Measurements from ENCODE around the gene SLC35B1.
"Not testable (repeated sequence)": the region's sequence is repeated elsewhere in the genome, so short reads cannot be mapped to it uniquely, and the experiment has no call there.

The SLC35B1 gene

DNA sequence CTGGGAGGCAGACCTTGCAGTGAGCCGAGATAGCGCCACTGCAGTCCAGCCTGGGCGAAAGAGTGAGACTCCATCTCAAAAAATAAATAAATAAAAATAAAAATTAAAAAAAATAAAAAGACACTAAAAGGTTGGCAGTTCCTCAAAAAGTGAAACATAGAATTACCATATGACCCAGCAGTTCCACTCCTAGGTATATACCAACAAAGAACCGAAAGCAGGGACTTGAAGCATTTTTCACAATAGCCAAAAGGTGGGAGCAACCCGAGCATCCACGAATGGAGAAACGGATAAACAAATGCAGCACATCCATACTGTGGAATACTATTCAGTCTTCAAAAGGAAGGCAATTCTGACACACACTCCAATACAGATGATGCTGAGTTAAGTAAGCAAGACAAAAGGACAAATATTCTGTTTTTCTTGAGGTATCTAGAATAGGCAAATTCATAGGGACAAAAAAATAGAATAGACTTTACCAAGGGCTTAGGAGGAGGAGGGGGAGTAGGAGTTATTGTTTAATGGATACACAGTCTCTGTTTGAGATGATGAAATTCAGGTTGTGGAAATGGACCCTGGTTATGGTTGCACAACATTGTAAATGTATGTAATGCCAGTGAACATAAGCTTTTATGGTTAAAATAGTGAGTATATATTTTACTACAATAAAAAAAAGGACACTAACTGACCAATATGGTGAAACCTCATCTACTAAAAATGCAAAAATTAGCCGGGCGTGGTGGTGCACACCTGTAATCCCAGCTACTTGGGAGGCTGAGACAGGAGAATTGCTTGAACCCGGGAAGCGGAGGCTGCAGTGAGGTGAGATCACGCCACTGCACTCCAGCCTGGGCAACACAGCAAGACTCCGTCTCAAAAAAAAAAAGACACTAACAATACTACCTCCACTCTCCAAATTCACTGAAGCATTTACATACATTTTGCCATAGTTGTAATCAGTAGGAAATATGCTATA is 27.0 kb upstream of the SLC35B1 start:
- DNase-seq (ENCODE audit: low spot score) = no peak

DNA sequence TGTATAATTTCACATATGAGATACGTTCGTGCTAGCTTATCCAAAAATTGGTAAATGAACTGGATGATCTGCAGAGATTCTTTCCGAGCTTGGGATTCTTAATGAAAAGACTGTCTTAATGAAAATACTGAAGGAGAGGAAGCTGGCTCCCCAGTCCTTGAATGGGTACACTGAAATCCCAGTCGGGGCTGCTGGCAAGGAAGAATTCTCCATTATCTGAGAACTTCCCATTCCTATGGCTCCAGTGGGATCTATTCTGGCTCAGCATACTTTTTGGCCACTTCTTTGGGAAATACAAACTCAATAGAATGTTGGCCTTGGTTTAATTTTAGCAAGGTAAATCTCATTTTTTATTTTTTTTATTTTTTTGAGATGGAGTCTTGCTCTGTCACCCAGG is 23.7 kb upstream of the SLC35B1 start:
- DNase-seq (ENCODE audit: low spot score) = no peak

DNA sequence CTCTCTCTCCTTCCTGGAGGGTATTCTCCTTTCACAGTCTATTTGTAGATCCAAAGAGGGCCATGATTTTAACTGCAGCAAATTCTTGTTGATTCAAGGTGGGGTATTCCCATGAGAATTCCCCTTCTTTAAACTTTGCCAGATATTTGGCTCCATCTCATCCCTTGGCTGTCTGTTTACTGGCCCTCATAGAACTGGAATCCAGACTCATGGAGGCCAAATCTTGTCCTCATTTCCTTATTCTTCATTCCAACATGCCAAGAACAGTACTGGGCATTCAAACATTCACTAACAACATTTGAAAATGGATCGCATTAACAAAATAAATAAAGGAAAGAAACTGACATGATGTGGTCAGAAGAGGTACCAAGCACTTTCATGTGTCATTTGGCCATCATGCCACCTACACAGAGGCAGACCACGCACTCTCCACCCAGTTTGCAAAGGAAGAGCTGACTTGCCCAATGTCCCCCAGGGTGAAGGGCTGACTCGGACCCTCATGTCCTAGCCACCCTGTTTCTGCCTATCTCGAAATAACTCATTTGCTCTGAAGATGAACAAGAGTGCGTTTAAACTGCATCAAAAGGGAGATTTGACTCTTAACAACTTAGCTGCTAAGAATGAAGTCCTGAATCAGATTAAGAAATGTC is 23.1 kb upstream of the SLC35B1 start:
- no peak for DNase-seq (ENCODE audit: low spot score)

DNA sequence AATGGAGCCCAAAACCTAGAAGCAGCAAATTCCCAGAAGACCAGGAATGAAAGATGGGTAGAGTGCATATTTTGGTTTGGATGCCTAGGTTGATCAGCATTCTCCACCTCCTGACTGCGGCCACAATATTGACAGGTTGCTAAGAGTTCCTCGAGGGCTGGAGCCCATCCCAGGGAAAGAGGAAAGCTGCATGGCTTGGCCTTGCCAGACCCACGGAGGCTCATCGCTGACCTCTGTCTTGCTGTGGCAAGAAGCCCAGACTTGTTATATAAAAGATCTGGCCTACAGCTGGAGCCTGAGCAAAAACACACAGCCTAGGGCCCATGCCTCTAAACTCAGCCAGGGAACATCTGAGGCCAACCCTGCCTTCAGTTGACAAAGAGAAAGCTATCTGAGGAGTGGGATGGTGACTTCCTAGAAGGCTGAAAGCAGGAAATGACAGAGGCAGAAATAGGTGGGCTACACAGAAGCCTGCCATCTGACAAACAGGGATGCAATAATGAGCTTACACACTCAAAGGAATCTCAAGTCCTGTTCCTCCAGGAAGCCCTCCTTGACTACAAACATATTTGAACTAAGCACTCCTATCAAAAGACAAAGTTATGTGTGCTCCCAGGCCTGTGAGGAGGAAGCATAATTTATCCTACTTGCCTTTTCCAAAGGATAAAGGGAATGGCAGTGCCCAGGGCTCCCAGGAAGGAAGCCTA is 22.5 kb upstream of the SLC35B1 start:
- DNase-seq (ENCODE audit: low spot score) = no peak

DNA sequence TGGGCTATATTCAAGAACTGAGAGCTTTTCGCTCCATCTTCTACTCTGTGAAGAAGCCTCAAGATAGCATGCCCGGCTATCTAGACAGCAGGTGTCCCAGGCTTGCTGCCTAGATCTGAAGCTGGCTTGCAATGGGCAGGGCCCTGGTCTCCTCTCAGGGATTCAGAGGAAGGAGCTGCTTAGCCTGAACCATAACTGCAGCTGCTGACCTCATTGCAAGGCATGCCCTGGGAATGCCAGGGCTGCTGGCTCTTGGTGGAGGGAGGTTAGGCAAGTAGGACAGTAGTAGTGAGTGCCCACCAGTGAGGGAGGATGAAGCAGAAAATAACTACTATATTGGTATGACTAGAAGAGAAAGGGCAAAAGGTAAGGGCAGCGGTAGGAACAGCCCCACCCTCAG is 21.3 kb upstream of the SLC35B1 start:
- DNase-seq (ENCODE audit: low spot score) = no peak

DNA sequence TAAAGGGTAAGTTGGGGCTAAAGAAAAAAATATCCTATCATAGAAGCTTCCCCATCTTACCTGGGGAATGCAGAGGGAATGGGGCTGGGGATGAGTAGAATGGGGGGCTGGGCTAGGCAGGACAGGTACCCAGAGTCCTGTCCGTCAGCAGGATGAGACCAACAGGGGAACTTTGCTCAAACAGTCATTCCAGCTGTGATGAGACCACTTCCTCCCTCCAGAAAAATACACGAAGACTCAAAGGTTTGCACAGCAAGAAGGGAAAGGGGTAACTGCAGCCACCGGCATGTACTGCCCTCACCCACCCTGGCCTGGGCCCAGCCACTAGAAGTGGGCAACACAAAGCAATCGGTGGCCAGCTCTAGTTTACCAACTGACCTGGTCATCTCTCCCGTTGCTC is 20.7 kb upstream of the SLC35B1 start:
- no peak for DNase-seq (ENCODE audit: low spot score)

DNA sequence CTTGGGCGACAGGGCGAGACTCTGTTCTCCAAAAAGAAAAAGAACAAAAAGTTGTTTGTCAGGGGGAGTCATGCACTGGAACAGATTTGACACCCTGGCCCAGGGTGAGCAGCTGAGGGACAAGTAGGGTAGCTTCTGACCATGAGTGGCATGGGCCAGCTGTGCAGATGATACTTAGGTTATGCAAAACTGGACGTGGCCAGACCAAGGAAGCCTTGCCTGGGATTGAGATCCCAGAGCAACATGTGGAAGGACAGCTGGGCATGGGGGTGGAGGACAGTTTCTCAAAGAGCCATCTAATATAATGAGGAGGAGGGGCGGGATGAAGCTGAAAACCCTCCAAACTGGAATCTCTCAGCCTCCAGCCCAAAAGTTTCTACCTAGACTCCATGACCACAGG is 19.6 kb upstream of the SLC35B1 start:
- DNase-seq (ENCODE audit: low spot score) = no peak

DNA sequence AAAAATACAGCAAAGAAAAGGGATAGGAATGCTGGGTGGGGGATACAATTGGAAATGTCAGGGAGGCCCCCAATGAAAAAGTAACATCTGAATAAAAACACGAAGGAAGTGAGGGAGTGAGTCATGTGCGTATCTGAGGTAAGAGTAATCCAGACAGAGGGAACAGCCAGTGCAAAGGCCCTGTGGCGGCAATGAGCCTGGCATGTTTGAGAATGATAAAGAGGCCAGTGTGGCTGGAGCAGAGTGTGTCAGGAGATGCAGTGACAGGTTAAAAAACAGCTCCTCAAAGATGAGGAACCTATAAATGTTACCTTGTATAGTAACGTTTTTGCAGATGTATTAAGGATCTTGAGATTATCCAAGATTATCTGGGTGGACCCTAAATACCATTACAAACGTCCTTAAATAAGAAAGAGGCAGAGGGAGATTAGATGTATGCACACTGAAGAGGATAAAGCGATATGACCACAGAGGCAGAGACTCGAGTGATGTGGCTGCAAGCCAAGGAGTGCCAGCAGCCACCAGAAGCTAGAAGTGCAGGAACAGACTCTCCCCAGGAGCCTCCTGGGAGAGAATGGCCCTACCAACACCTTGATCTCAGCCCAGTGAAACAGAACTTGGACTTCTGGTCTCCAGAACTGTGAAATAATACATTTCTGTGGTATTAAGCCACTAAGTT is 17.8 kb upstream of the SLC35B1 start:
- no peak for DNase-seq (ENCODE audit: low spot score)

DNA sequence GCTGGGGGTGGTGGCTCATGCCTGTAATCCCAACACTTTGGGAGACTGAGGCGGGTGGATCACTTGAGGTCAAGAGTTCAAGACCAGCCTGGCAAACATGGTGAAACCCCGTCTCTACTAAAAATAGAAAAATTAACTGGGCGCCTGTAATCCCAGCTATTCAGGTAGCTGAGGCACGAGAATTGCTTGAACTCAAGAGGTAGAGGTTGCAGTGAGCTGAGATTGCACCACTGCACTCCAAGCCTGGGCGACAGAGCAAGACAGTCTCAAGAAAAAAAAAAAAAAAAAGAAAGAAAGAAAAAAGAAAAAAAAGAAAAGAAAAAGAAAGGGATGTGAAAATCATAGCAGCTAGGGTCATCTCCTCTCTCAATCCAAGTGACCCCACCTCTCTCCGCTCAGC is 16.8 kb upstream of the SLC35B1 start:
- DNase-seq (ENCODE audit: low spot score) = not testable (repeated sequence)

DNA sequence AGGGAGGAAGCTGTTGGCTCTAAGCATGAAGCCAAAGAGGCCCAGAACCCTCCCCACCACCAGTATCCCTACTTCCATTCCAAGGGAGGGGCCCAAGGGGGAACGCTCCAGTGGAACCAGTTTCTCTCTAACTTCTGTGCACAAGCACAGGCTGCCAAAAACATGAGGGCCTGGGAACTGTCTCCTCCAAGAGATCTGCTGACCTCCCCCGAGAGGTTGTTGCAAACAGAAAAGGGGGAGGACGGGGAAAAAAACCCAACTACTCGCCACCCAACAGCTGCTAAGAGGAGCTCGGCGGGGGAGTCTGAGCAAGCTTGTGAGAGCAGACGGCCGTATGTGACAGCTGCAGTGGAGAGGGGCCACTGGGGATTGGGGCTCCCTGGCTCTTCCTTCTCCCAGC is 15.7 kb upstream of the SLC35B1 start:
- no peak for DNase-seq (ENCODE audit: low spot score)

DNA sequence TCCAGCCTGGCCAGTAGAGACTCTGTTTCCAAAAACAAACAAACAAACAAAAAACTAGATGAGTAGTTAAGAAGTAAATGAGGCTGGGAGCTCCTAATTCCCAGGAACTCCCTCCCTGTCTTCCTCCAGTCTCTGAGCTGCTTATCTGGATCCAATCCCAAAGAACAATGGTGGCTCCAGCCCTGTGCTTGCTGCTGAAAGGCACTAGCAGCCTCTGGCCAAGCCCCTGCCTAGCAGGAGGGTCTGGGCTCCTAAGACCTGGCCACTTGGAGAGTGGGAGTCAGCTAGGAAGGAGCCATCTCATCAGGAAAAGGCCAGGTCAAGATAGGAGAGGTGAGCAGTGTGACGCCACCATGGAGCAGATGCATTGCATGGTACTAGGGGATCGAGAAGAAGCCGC is 14.3 kb upstream of the SLC35B1 start:
- DNase-seq (ENCODE audit: low spot score) = no peak

DNA sequence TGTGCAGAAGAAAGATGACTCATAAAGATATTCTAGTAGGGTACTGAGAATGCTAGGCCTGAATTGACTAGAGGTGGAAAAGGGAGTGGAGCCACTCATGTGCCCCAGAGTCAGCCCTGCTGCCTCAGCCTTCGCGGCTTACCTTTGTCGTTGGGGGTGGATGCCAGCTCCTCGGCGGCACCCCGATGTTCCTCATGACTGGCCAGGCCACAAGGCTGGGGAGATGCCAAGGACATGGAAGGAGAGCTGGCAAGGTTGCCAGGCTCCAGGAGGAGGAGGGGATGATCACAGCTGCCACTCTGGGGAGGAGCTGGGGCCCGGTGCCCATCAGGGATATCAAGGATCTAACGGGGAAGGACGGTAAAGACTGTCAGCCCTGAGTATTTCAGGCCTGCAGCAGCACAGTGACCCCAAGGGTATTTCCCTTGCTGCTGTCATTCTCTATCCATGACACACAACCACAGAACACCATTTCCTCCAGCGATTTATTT is 9.7 kb upstream of the SLC35B1 start:
- DNase-seq (ENCODE audit: low spot score) = no peak

DNA sequence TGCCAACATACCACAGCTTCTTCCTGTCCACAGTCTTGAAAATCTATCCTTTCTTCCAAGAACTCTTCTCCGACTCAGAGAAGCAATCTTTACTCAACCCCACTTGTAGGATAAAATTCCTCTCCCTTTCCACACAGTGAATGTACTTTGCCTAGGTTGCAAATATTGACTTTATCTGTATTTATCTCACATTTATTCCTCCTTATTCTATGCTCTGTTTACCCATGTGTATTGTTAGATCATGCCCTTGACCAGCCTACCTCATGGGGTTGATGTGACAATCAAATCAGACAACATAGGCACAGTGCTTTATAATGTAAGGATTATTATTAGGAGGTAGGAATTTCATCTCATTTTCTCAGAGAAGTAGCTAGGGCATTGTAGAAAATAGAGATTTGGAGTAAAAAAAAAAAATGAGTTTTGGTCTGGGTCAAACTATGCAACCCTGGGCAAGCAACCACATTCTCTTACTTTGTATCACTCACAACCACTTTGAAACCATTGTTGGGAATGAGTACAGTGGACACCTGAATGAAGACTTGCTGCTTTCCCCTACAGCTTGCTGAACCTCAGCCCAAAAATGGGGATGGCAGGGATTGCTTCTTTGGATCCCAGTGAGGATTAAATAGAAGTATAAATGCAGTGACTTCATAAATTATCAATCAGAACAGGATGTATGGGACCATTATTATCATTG is 9.1 kb upstream of the SLC35B1 start:
- no peak for DNase-seq (ENCODE audit: low spot score)

DNA sequence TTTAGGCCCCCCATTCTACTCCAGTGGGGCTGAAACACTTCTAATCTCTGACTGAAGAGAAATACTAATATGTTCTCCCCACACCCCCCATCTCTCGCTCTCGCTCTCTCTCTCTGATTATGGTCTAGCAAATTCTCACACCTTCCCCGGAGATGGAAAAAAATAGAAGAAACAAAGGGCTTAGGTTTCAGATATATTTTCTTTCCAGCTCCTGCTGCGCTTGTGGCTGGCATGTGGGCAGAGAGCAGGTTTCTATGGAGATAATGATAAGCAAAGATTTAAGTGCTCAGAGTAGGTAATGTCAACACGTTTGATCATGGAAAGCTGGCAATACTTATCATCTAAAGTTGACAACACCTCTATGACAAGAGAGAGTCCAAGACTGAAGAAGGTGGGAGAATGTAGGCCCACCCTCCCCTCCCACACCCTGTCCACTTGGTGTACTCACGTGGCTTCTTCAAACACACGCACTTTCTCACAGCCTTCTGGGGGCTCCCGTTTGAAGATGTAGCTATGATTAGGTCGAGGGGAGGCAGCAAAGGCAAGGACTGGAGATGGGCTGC is 8.0 kb upstream of the SLC35B1 start:
- DNase-seq (ENCODE audit: low spot score) = no peak

DNA sequence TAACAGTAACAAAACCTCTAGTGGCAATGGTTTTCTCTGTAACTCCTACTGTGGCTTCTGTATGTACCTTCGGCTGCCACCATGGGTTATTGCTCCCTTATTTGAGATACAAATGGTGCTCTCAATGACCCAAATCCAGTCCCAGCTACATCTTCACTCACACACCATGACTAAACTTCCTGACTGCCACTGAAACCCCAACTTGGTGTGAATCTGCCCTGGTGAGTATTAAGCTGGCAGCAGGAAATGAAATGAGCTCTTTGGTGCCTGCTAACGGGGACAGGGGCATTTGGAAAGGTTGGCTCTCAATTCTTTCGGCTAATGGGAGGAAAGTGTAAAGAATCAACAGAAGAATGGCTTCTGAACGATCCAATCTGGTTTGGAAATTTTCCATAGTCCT is 7.5 kb upstream of the SLC35B1 start:
- DNase-seq (ENCODE audit: low spot score) = no peak

DNA sequence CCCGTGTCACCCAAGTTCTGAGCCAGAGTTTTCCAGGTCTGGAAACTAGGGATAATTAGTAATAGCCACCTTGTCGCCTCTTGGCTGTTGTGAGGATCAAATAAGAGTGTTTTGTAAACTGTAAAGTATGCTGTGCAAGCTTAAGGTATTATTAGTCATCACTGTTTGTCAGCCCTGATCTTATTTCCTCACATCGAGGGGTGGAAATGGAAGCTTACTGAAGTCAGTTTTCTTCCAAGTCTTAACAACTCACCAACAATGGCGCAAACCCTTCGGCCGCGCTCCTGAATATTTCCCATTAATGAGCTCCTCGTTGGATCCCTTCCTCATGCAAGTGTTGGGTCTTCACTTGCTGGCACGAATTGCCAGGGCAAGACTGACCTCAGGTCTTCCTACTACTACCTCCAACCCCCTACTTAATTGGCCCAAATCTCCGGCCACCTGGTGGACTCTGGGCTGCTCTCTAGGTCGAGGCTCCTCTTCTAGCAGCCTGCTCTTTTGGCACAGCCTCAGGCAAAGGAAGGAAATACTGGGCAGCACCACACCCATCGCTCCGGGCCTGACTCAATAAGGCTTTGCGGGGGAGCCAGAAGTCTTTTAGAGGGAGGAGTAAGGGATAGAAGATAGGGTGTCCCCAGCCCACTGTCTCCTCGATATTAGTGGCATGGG is 885 bp upstream of the SLC35B1 start:
- peak; percentile 53 for DNase-seq (ENCODE audit: low spot score)

DNA sequence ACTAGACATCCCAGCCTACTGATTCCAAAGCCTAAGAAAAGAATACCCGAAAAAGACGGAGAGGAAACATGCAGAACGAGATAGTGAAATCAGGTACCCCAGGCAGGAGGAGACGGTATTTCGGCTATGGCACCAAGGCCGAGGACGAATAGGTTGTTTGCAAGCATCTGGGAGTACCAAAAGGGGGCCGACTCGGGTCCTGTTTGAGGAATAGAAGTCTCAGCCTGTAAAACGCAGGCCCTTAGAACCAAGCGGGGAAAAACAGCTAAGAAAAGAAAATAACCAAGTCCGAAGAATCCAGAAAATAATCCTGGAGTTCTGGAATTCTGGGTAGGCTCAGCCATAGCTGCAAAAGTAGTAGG is 537 bp downstream of the SLC35B1 start:
- no peak for DNase-seq (ENCODE audit: low spot score)

DNA sequence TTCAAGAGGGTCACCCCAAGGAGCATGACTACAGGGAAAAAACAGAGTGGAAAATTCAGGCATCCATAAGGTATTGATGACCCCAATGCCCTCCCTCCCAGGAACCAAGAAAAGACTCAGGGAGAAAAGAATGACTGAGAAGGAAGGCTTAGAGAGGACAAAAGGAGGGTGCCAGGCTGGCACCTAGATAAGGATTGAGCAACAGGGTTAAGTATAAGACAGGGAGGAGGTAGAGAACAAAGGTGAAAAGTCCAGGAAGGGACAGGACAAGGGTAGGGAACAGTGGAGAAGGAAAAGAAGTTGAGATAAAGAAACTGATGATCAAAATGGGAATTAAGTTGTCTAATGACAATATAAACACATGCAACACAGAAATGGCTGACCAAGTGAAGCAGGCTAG is 2.5 kb downstream of the SLC35B1 start:
- no peak for DNase-seq (ENCODE audit: low spot score)

DNA sequence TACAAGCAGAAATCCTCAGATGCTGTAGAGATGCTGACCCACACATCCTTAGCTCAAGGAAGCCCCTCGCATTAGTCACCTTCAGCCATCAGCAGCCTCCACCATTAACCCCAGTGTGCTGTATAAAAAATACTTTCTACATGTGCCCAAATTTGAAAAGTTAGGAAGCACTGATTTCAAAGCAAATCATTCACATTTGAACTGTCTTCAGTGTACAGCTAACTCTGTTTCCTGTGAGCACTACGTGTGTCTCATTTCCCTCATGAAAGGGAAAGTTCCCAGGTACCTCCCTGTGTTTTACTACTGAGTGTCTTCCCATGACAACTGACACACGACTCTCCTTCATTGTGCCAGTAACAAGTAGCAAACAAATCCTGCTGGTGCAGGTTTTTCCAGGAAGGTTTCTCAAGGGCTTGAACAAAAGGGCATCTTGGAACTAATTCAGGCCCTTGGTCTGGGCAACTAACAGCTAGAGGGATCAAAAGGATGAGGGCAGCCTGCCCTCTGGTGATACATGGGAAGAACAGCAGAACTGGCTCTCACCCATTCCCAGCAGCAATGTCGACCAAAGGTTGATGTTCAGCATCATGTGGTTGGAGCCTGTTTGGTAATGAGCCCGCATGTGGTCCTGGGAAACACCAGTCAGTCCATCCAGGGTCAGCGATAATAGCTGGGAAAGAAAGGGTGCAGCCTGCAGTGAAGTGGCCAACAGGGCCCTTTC is 4.0 kb downstream of the SLC35B1 start:
- peak; percentile 66 for DNase-seq (ENCODE audit: low spot score)

DNA sequence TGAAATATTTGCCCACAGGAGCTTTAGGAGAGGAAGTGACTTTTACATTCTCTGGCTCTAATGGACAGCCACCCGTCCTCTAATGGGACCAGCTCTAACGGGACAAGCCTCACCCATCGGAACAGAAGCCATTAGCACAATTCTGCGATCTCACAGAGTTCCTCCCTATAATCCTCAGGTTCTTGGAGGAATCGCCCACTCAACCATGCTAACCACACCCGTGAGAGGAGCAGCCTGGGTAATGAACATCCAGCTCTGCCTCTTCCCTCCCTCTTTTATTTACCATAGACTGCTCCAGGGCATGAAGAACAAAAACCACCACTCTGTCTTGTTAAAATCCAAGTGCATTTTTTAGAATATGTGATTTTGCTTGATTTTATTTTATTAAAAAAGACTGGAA is 6.8 kb downstream of the SLC35B1 start:
- no peak for DNase-seq (ENCODE audit: low spot score)
